Trophoblast cell (in vitro differentiated cells and primary cell): ENCODE measurements around the gene CSPG5.

ENCODE experiments used
- DNase-seq, 2 donors: peaks; one replicate each; pipeline ENCODE4 v3.0.0-alpha.2; 2016
- H2AFZ ChIP-seq: 2 replicates; pipeline ENCODE4 v1.6.1; 2013; ENCODE audit warnings: low read length, moderate library complexity, mild to moderate bottlenecking; ENCODE audit not compliant: insufficient read depth, poor library complexity
- H2AK5ac ChIP-seq: 2 replicates; pipeline ENCODE4 v1.6.1; 2013; ENCODE audit warnings: mild to moderate bottlenecking, low read length
- H2BK120ac ChIP-seq: 2 replicates; pipeline ENCODE4 v1.6.1; 2013; ENCODE audit warnings: low read length, mild to moderate bottlenecking, moderate library complexity; ENCODE audit not compliant: insufficient read depth, poor library complexity
- H2BK12ac ChIP-seq: 2 replicates; pipeline ENCODE4 v1.6.1; 2013; ENCODE audit warnings: mild to moderate bottlenecking, low read length, moderate library complexity
- H2BK5ac ChIP-seq: 2 replicates; pipeline ENCODE4 v1.6.1; 2013; ENCODE audit warnings: low read length, low read depth, moderate library complexity, mild to moderate bottlenecking; ENCODE audit not compliant: poor library complexity
- H3K14ac ChIP-seq: 2 replicates; pipeline ENCODE4 v1.6.1; 2013; ENCODE audit warnings: mild to moderate bottlenecking, low read length
- H3K18ac ChIP-seq: 2 replicates; pipeline ENCODE4 v1.6.1; 2013; ENCODE audit warnings: mild to moderate bottlenecking, low read length
- H3K23ac ChIP-seq: 2 replicates; pipeline ENCODE4 v1.6.1; 2013; ENCODE audit warnings: low read length
- H3K27ac ChIP-seq: 2 replicates; pipeline ENCODE4 v1.5.1; 2013; ENCODE audit warnings: low read depth, mild to moderate bottlenecking, inconsistent platforms, low read length, moderate library complexity
- H3K27me3 ChIP-seq: 2 replicates; pipeline ENCODE4 v1.6.1; 2013; ENCODE audit warnings: inconsistent platforms, mild to moderate bottlenecking, low read length, moderate library complexity; ENCODE audit not compliant: insufficient read depth
- H3K36me3 ChIP-seq, 2 experiments: 1 replicate in 1 of 2; 2 replicates in 1 of 2; pipeline ENCODE4 v1.6.1; 2013; ENCODE audit warnings: low read length in 2 of 2, mild to moderate bottlenecking in 2 of 2, moderate library complexity in 1 of 2; ENCODE audit not compliant: insufficient read depth in 2 of 2, control insufficient read depth in 1 of 2
- H3K4ac ChIP-seq: 2 replicates; pipeline ENCODE4 v1.6.1; 2013; ENCODE audit warnings: low read depth, mild to moderate bottlenecking, low read length, moderate library complexity
- H3K4me1 ChIP-seq, 2 experiments: 1 replicate in 1 of 2; 2 replicates in 1 of 2; pipeline ENCODE4 v1.6.1; 2013; ENCODE audit warnings: low read length in 2 of 2, mild to moderate bottlenecking in 2 of 2, moderate library complexity in 1 of 2; ENCODE audit not compliant: insufficient read depth in 2 of 2, control insufficient read depth in 1 of 2
- H3K4me2 ChIP-seq: 2 replicates; pipeline ENCODE4 v1.6.1; 2013; ENCODE audit warnings: inconsistent platforms, mild to moderate bottlenecking, low read length, moderate library complexity
- H3K4me3 ChIP-seq: 2 replicates; pipeline ENCODE4 v1.5.1; 2013; ENCODE audit warnings: mild to moderate bottlenecking, low read depth, low read length, inconsistent platforms
- H3K79me1 ChIP-seq: one replicate; pipeline ENCODE4 v1.6.1; 2013; ENCODE audit warnings: low read length
- H3K79me2 ChIP-seq: 2 replicates; pipeline ENCODE4 v1.6.1; 2013; ENCODE audit warnings: low read length, mild to moderate bottlenecking; ENCODE audit not compliant: control insufficient read depth, insufficient read depth, poor library complexity
- H3K9ac ChIP-seq: 2 replicates; pipeline ENCODE4 v1.6.1; 2013; ENCODE audit warnings: mild to moderate bottlenecking, low read length
- H3K9me3 ChIP-seq: 2 replicates; pipeline ENCODE4 v1.6.1; 2013; ENCODE audit warnings: low read depth, mild to moderate bottlenecking, control low read depth, inconsistent platforms, low read length; ENCODE audit not compliant: insufficient read depth
- H4K12ac ChIP-seq: 2 replicates; pipeline ENCODE4 v1.6.1; 2013; ENCODE audit warnings: low read depth, mild to moderate bottlenecking, low read length, moderate library complexity
- H4K8ac ChIP-seq: 2 replicates; pipeline ENCODE4 v1.6.1; 2013; ENCODE audit warnings: low read depth, mild to moderate bottlenecking, low read length, moderate library complexity
- H4K91ac ChIP-seq: one replicate; pipeline ENCODE4 v1.6.1; 2013; ENCODE audit warnings: low read depth, mild to moderate bottlenecking, low read length, moderate library complexity
- WGBS: extraction: QIAGEN DNeasy Blood & Tissue Kit; methylation state at CpG from one replicate; pipeline ENCODE4 v1.1.7; 2013; ENCODE audit warnings: missing lambda C conversion rate; ENCODE audit not compliant: insufficient read length, insufficient coverage; ENCODE audit errors: extremely low coverage; 5-methylcytosine and 5-hydroxymethylcytosine counted together

CSPG5 gene

GRCh38 chr3:47617086-47618010 lies 38.7 kb upstream of the CSPG5 start:
- no peak overlapping the region for H3K23ac ChIP-seq
- H3K4me1 ChIP-seq: peaks cover 0 to 3% of the 10 kb centered on the region in 2 experiments
- no CpG with 5 or more reads among the region's 5 CpGs for WGBS
- H4K91ac ChIP-seq: no peak overlapping the region
- peaks cover 13 to 14% of the 10 kb centered on the region in 2 experiments for H3K36me3 ChIP-seq
- H3K18ac ChIP-seq: no peak overlapping the region
- no peak overlapping the region for H3K9ac ChIP-seq
- H4K12ac ChIP-seq: no peak overlapping the region
- no peak overlapping the region for H2AFZ ChIP-seq
- H3K14ac ChIP-seq: no peak overlapping the region
- no peak overlapping the region for H4K8ac ChIP-seq
- no peak overlapping the region for H3K4ac ChIP-seq
- H3K4me3 ChIP-seq: no peak overlapping the region
- H3K9me3 ChIP-seq: no peaks in the 10 kb centered on the region
- no peaks in the 10 kb centered on the region for H3K79me2 ChIP-seq
- no peak overlapping the region for H2BK120ac ChIP-seq
- H2AK5ac ChIP-seq: no peak overlapping the region
- H3K79me1 ChIP-seq: no peaks in the 10 kb centered on the region
- no peak overlapping the region for H3K4me2 ChIP-seq
- no peaks in the 10 kb centered on the region for H3K27me3 ChIP-seq
- no peak overlapping the region for H2BK5ac ChIP-seq
- DNase-seq: no peak
- H2BK12ac ChIP-seq: no peak overlapping the region
- no peak overlapping the region for H3K27ac ChIP-seq

GRCh38 chr3:47614788-47615187 lies 36.1 kb upstream of the CSPG5 start:
- Histone ChIP-seq H3K23ac (no peak overlapping the region), H3K18ac (no peak overlapping the region), H3K4me1 (peaks cover 3 to 5% of the 10 kb centered on the region in 2 experiments), H2BK5ac (no peak overlapping the region), H2AFZ (no peak overlapping the region), H3K4me2 (no peak overlapping the region), H2BK12ac (no peak overlapping the region), H3K36me3 (peaks cover 12 to 18% of the 10 kb centered on the region in 2 experiments), H3K27me3 (no peaks in the 10 kb centered on the region), H3K79me1 (peaks cover 3% of the 10 kb centered on the region), H4K8ac (no peak overlapping the region), H3K14ac (no peak overlapping the region), H4K91ac (no peak overlapping the region), H3K9me3 (no peaks in the 10 kb centered on the region), H3K9ac (no peak overlapping the region), H3K4me3 (no peak overlapping the region), H3K79me2 (no peaks in the 10 kb centered on the region), H3K27ac (no peak overlapping the region), H3K4ac (no peak overlapping the region), H2BK120ac (no peak overlapping the region), H4K12ac (no peak overlapping the region), H2AK5ac (no peak overlapping the region)
- no CpG with 5 or more reads among the region's 2 CpGs for WGBS
- DNase-seq: no peak

GRCh38 chr3:47613722-47614121 lies 35.1 kb upstream of the CSPG5 start:
- Histone ChIP-seq H3K23ac (no peak overlapping the region), H3K4me2 (no peak overlapping the region), H4K91ac (no peak overlapping the region), H3K18ac (no peak overlapping the region), H2AK5ac (no peak overlapping the region), H3K9ac (no peak overlapping the region), H3K27ac (no peak overlapping the region), H2BK120ac (no peak overlapping the region), H3K79me2 (no peaks in the 10 kb centered on the region), H4K8ac (no peak overlapping the region), H4K12ac (no peak overlapping the region), H2BK5ac (no peak overlapping the region), H3K4me1 (peaks cover 3 to 5% of the 10 kb centered on the region in 2 experiments), H3K14ac (no peak overlapping the region), H3K9me3 (no peaks in the 10 kb centered on the region), H3K79me1 (peaks cover 3% of the 10 kb centered on the region), H2AFZ (no peak overlapping the region), H3K4me3 (no peak overlapping the region), H2BK12ac (no peak overlapping the region), H3K27me3 (no peaks in the 10 kb centered on the region), H3K4ac (no peak overlapping the region), H3K36me3 (peaks cover 8 to 12% of the 10 kb centered on the region in 2 experiments)
- WGBS: no CpG with 5 or more reads among the region's 4 CpGs
- DNase-seq: no peak

GRCh38 chr3:47612879-47613278 lies 34.2 kb upstream of the CSPG5 start:
- Histone ChIP-seq H4K91ac (no peak overlapping the region), H3K27ac (no peak overlapping the region)
- no CpG with 5 or more reads among the region's 2 CpGs for WGBS

More at GRCh38 chr3:47612879-47613278, 34.2 kb upstream of the CSPG5 start:
- Histone ChIP-seq H3K9me3 (no peaks in the 10 kb centered on the region), H4K12ac (no peak overlapping the region), H3K4me3 (no peak overlapping the region), H2BK12ac (no peak overlapping the region), H3K79me2 (no peaks in the 10 kb centered on the region), H2AK5ac (no peak overlapping the region), H3K9ac (no peak overlapping the region), H3K4me2 (no peak overlapping the region), H3K4me1 (peaks cover 3 to 5% of the 10 kb centered on the region in 2 experiments), H2AFZ (no peak overlapping the region), H3K36me3 (peaks cover 15 to 19% of the 10 kb centered on the region in 2 experiments), H3K14ac (no peak overlapping the region), H4K8ac (no peak overlapping the region), H3K18ac (no peak overlapping the region), H3K23ac (no peak overlapping the region), H3K79me1 (peaks cover 3% of the 10 kb centered on the region), H2BK5ac (no peak overlapping the region), H3K4ac (no peak overlapping the region), H3K27me3 (no peaks in the 10 kb centered on the region), H2BK120ac (no peak overlapping the region)
- peak; percentile 6 to 81 for DNase-seq
